HG03460 (cell line): ENCODE data around the gene SLC44A5.
"Not testable (repeated sequence)": the region's sequence is repeated elsewhere in the genome, so short reads cannot be mapped to it uniquely, and the experiment has no call there.

Experiments
- ATAC-seq: cut with Tn5 transposase; IDR thresholded peaks from one replicate; pipeline ENCODE4 v1.9.1; 2021; ENCODE audit not compliant: unreplicated experiment

SLC44A5 gene

GRCh38 chr1:75293270-75293669 lies 317.6 kb downstream of the SLC44A5 start:
- no peak for ATAC-seq

- ATAC-seq = no peak
Measured at GRCh38 chr1:75292013-75292412, 318.9 kb downstream of the SLC44A5 start.

- ATAC-seq = no peak
Measured at GRCh38 chr1:75276385-75276784, 334.5 kb downstream of the SLC44A5 start.

GRCh38 chr1:75275631-75276030 lies 335.3 kb downstream of the SLC44A5 start:
- ATAC-seq = no peak

GRCh38 chr1:75274920-75275506 lies 335.9 kb downstream of the SLC44A5 start:
- ATAC-seq = no peak

- no peak for ATAC-seq
Measured at GRCh38 chr1:75273110-75273509, 337.8 kb downstream of the SLC44A5 start.

GRCh38 chr1:75265792-75266191 lies 345.1 kb downstream of the SLC44A5 start:
- ATAC-seq = no peak

GRCh38 chr1:75264112-75264511 lies 346.8 kb downstream of the SLC44A5 start:
- ATAC-seq = no peak

GRCh38 chr1:75263616-75264015 lies 347.3 kb downstream of the SLC44A5 start:
- ATAC-seq = not testable (repeated sequence)

GRCh38 chr1:75261946-75262345 lies 349.0 kb downstream of the SLC44A5 start:
- ATAC-seq = not testable (repeated sequence)

- no peak for ATAC-seq
Measured at GRCh38 chr1:75258351-75258750, 352.6 kb downstream of the SLC44A5 start.

GRCh38 chr1:75257424-75257823 lies 353.5 kb downstream of the SLC44A5 start:
- no peak for ATAC-seq

GRCh38 chr1:75250114-75250513 lies 360.8 kb downstream of the SLC44A5 start:
- ATAC-seq = not testable (repeated sequence)

- no peak for ATAC-seq
Measured at GRCh38 chr1:75245239-75245638, 365.7 kb downstream of the SLC44A5 start.

- ATAC-seq = no peak
Measured at GRCh38 chr1:75243124-75243523, 367.8 kb downstream of the SLC44A5 start.

- no peak for ATAC-seq
Measured at GRCh38 chr1:75237316-75237715, 373.6 kb downstream of the SLC44A5 start.

- ATAC-seq = no peak
Measured at GRCh38 chr1:75234562-75234961, 376.4 kb downstream of the SLC44A5 start.

- ATAC-seq = peak; percentile 83
Measured at GRCh38 chr1:75233302-75233929, 377.5 kb downstream of the SLC44A5 start.

- no peak for ATAC-seq
Measured at GRCh38 chr1:75220072-75220471, 390.8 kb downstream of the SLC44A5 start.

GRCh38 chr1:75214017-75214416 lies 396.9 kb downstream of the SLC44A5 start:
- no peak for ATAC-seq

- no peak for ATAC-seq
Measured at GRCh38 chr1:75211648-75212047, 399.3 kb downstream of the SLC44A5 start.

GRCh38 chr1:75208862-75209261 lies 402.1 kb downstream of the SLC44A5 start:
- ATAC-seq = no peak
